ENCODE data around the gene DOCK8.
A peak's percentile ranks its signal among the peaks of the same experiment; 100 is the strongest.

Gene DOCK8

DNA sequence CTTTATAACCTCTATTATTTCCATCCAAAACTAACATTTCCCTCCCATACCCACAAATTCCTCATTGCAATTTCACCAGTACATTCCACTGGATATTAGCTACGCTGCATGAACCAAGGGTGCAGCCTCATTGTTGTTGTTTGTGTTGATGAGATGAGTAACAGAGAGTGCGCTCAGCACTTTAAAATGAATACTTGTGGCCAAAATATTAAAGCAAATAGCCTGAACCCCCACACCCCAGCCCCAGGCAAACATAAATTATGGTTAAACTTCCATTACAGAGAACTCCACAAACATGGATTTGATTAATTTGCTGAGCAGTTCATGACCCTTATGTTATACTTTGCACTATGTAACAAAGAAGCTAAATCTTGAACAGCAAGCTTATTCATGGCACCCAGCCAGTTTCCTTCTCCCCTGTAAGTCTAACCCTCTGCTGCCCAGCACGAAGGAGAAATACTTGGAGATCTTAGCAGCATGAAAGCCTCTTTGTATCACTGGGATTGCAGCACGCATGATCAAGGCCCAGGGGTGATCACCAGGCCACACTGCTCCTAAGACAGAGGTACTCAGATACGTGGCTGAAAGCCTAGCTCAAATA lies 205.0 kb downstream of the DOCK8 start:
- no peak for DNase-seq (ENCODE audit: low read depth)

- no peak for DNase-seq (ENCODE audit: low read depth)
Observed at GRCh38 chr9:421896-422295, 207.2 kb downstream of the DOCK8 start.

GRCh38 chr9:426264-426663 lies 211.6 kb downstream of the DOCK8 start:
- DNase-seq (ENCODE audit: low read depth) = no peak

DNA sequence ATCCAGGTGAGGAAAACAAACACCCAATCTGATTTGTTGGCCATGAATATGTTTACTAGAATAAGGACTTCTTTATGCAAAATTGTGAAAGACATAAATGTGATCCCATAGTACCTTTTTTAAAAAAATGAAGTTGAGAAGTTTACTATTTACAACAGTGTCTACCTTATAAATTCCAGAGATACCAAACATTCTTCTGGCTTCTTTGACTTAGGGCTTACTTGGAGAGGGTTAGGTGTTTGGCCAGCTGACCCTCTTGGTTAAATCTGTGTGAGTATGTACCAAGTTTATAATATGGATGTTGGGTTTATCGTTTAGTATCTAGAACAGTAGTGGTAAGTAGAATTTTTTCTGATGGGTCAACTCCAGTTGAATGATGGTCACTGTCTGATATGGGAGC lies 212.3 kb downstream of the DOCK8 start:
- no peak for DNase-seq (ENCODE audit: low read depth)

DNA sequence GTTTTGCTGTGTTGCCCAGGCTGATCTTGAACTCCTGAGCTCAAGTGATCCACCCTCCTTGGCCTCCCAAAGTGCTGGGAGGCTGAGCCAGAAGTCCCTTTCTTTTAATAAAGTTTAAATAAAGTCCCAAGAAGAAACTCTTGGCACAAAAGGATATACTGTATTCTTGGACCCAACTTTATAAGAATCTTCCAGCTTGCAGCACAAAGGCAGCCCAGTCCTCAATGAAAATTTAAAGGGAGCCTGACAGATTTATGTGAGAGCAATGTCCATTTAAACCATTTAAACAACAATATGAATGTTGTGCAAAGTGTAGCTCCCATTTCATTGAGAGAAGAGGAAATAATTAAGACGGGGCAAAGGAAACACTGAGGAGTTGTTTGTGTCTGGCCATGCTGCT lies 217.0 kb downstream of the DOCK8 start:
- DNase-seq (ENCODE audit: low read depth) = no peak

GRCh38 chr9:436482-436881 lies 221.8 kb downstream of the DOCK8 start:
- DNase-seq (ENCODE audit: low read depth) = no peak

DNA sequence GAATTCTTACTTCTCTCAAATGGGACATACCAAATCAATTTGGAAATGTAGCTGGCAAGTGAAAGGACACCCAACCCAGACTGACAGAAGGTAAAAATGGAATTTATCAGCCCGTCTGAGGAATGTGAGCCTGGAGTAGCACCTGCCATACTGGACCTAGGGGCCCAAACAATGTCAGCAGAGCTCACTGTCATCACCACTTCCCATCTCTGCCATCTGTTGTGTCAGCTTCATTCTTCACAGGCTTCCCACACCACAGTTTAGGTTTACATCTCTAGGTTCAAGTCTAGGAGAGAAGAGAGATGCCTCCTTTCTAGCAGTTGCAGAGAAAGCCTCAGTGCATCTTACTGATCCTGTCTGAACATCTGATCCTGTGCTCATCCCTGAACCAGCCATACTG lies 222.4 kb downstream of the DOCK8 start:
- DNase-seq (ENCODE audit: low read depth) = no peak

GRCh38 chr9:437574-438001 lies 222.9 kb downstream of the DOCK8 start:
- DNase-seq (ENCODE audit: low read depth) = no peak

- DNase-seq (ENCODE audit: low read depth) = no peak
Observed at GRCh38 chr9:438066-438465, 223.4 kb downstream of the DOCK8 start.

- no peak for DNase-seq (ENCODE audit: low read depth)
Observed at GRCh38 chr9:438961-439768, 224.5 kb downstream of the DOCK8 start.

DNA sequence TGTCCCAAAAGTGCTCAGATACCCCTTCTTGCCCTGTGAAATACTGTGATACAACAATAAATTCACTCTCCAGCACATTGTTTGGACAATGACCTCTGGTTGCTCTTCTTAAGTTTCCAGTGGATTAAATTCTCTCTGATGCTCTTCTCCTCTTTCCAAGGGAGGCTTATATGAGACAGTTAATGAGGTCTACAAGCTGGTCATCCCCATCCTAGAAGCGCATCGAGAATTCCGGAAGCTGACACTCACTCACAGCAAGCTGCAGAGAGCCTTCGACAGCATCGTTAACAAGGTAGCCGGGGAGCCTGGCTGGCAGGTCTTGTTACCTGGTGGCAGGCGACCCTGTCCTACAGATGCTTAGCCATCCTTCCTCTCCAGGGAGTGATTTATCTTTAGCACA lies 226.5 kb downstream of the DOCK8 start:
- DNase-seq (ENCODE audit: low read depth) = no peak

DNA sequence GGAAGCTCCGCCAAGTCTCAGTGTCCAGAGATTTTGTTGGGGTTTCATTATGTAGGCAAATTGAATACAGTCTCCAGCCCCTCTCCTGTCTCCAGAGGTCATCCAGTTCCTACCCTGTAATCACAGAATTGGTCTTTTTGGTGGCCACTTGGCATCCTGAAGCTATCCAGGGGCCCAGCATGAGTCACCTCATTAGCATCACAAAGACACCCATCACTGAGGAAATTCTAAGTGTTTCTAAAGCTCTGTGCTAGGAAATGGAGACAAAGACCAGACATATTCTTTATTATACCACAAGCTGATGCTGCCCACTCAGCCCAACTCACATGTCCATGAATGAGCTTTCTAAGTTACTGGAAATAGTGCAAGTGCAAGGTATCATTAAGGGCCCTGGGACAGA lies 229.9 kb downstream of the DOCK8 start:
- DNase-seq (ENCODE audit: low read depth) = no peak

DNA sequence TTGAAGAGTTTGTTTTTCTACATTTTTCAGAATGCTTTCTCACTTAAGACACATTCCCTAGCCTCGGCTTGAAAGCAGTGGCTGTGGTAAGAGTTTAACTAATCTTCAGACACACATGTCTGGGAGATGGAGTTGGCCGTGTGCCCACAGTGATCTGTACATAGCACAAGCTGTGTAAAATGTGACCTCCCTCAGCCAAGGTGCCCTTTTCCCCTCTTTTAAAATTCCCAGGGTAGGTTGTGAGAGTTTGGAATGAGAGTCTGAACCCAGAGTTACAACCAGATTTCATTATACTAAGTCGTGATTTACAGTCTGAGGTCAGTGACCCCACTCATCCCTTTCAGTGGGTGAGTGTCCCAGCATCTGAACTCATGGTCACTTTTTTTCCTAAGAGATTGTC lies 230.4 kb downstream of the DOCK8 start:
- no peak for DNase-seq (ENCODE audit: low read depth)

GRCh38 chr9:446074-446699 lies 231.5 kb downstream of the DOCK8 start:
- DNase-seq (ENCODE audit: low read depth) = no peak

DNA sequence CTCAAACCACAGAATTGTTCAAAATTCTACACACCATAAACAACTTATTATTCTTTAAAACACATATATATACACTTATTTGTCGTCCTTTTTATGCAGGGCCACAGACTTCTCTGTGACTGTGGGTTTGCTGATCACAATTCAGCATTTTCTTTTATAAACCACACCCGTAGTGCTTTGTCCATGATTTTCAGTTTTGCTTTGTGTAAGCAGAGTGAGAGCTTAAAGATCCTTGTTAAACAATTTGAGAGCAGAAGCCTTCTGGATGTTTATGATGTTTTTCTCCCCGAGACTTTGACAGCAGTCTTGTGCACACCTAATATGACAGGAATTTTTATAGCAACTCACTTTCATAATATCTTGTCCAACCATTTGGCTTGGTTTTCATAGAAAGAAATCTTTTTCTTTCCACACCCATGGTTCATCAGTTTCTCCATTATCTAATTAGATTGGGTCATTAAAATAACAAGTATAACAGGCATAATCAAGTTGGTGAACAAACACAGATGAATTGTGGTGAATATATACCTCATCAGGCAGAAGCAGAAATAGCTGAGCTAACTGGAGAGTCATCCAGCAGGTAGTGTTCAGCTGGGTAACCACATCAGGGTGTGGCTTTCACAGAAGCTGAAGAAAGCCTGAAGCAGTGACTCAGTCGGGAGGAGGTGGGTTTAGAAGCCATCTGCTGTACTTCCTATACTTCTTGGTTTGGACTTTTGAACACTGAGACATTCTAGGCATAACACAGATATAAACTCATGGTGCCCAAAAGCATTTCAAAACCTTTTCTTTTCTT lies 232.8 kb downstream of the DOCK8 start:
- DNase-seq (ENCODE audit: low read depth) = peak; percentile 49

- no peak for DNase-seq (ENCODE audit: low read depth)
Observed at GRCh38 chr9:450057-450456, 235.4 kb downstream of the DOCK8 start.

- no peak for DNase-seq (ENCODE audit: low read depth)
Observed at GRCh38 chr9:450561-450960, 235.9 kb downstream of the DOCK8 start.

- no peak for DNase-seq (ENCODE audit: low read depth)
Observed at GRCh38 chr9:453832-454231, 239.2 kb downstream of the DOCK8 start.

DNA sequence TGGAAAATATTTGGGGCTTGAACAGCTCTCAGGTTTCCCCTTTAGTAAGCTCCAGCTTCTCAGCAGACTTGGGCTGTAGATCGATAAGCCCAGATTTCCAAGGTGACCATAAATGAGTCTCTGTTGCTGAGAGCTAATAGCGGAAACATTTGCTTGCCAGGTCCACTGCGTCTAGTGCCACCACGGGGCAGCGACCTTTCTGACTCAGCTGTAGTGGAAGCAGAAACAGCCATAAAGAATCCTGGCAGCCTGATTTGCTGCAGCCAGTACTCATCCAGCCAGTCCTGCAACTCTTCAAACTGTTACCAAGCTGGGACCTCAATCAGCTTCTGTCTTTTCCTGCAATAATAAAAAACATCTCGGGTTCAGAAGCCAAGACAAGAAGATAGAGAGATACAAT lies 241.7 kb downstream of the DOCK8 start:
- no peak for DNase-seq (ENCODE audit: low read depth)

DNA sequence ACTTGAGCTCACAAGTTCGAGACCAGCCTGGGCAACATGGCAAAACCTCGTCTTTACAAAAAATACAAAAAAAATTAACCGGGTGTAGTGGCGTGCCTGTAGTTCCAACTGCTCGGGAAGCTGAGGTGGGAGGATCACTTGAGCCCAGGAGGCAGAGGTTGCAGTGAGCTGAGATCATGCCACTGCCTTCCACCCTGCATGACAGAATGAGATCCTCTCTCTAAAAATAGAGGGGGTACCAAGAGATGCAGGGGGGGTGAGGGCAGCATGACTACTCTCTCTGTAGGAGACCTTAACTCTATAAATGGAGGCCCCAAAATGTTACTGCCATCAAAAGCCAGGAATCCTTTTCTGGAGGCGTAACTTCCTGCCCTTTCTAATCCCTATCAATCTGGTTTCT lies 243.9 kb downstream of the DOCK8 start:
- DNase-seq (ENCODE audit: low read depth) = no peak

DNA sequence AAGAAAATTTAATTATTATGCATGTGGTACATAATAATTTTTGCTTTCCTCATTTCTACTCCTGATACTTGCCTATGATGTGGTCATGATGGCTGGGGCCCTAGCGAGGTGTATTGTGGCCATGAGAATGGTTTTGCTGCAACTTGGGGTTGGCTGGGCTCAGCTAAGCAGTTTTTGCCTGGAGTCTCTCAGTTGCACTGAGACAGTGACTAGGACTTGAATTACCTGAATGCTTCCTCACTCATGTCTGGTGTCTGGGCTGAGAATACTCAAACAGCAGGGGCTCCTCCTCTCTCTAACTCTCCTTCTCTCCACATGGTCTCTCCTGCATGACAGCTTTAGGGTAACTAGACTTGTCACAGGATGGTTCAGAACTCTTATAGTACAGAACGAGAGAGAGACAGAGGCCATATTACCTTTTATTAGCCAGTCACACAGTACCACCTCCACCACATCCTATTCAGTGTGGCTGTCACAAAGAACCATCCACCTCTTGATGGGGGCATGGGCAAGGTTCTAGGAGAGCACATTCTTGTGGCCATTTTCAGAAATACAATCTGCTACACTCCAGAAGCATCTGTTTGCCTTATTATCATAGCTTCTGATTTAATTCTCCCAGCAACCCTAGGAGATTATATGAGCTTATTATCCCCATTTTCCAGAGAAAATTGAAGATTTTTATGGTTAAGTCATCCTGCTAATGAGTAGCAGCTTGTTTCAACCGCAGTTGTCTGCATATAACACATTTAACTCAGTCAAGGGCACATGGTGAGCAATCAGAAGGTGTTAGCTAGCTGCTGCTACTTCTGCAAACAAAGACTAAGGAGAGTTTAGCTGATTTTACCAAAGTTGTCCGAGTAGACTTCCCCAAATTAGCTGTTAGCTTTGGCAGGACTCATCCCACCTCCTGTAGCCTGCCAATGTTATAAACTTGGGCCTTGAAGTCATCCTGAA lies 245.1 kb downstream of the DOCK8 start:
- DNase-seq (ENCODE audit: low read depth) = no peak
